Ovary (tissue), 3 donors: Measurements from ENCODE around the gene FHOD3.

ENCODE experiments used
- EP300 ChIP-seq: sonication (generic); formaldehyde crosslinking; IDR thresholded peaks from one replicate; pipeline ENCODE4 v1.6.1; 2017; ENCODE audit warnings: antibody characterized with exemption
- POLR2A ChIP-seq: fragments of 450-650 bp; IDR thresholded peaks from one replicate; pipeline ENCODE4 v1.6.1; 2017; ENCODE audit warnings: antibody characterized with exemption, mild to moderate bottlenecking, moderate library complexity
- TF ChIP-seq, protein P1 (sequence below), 3 donors: fragments of 450-650 bp in 2 of 3; fragments of 200-600 bp in 1 of 3; IDR thresholded peaks; one replicate each; pipeline versions ENCODE4 v1.5.1 to v1.8.0; 2016 to 2022; ENCODE audit warnings: antibody characterized with exemption in 3 of 3, mild to moderate bottlenecking in 1 of 3
- donor health status: DM: no; HTN: no; CAD: no.

- TF ChIP-seq, protein P1, sequence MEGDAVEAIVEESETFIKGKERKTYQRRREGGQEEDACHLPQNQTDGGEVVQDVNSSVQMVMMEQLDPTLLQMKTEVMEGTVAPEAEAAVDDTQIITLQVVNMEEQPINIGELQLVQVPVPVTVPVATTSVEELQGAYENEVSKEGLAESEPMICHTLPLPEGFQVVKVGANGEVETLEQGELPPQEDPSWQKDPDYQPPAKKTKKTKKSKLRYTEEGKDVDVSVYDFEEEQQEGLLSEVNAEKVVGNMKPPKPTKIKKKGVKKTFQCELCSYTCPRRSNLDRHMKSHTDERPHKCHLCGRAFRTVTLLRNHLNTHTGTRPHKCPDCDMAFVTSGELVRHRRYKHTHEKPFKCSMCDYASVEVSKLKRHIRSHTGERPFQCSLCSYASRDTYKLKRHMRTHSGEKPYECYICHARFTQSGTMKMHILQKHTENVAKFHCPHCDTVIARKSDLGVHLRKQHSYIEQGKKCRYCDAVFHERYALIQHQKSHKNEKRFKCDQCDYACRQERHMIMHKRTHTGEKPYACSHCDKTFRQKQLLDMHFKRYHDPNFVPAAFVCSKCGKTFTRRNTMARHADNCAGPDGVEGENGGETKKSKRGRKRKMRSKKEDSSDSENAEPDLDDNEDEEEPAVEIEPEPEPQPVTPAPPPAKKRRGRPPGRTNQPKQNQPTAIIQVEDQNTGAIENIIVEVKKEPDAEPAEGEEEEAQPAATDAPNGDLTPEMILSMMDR (IDR thresholded peaks at IDR 0.05) = no peak
- TF ChIP-seq POLR2A (no peak), EP300 (no peak)
Observed at GRCh38 chr18:36782710-36783109, 485.2 kb downstream of the FHOD3 start.
